Measurements from ENCODE around the gene TENM4.

- no peak for TF ChIP-seq REST (IDR thresholded peaks at IDR 0.05; ENCODE audit: borderline replicate concordance)
- TF ChIP-seq CTCF (IDR thresholded peaks at IDR 0.05; ENCODE audit: poor library complexity, severe bottlenecking) = no peak
- TF ChIP-seq RAD21 (conservative IDR thresholded peaks at IDR 0.05) = no peak
- no peak for TF ChIP-seq SMC3 (conservative IDR thresholded peaks at IDR 0.05; ENCODE audit: poor library complexity)
- no peak for TF ChIP-seq EZH2 (IDR thresholded peaks at IDR 0.05; ENCODE audit: borderline replicate concordance, insufficient read depth, low read length, poor library complexity, severe bottlenecking)
Observed at GRCh38 chr11:79419120-79419519, 21.7 kb downstream of the TENM4 start.
